ENCODE data around the gene BACH2. TPM values are rescaled to one million over a fixed set of nuclear protein-coding genes. Genes with fewer than 3 reads are reported as not detected.

The BACH2 gene
- total and polyA plus RNA-seq, 4 donors = 0.78 to 17.4 (median 3.2) TPM

DNA sequence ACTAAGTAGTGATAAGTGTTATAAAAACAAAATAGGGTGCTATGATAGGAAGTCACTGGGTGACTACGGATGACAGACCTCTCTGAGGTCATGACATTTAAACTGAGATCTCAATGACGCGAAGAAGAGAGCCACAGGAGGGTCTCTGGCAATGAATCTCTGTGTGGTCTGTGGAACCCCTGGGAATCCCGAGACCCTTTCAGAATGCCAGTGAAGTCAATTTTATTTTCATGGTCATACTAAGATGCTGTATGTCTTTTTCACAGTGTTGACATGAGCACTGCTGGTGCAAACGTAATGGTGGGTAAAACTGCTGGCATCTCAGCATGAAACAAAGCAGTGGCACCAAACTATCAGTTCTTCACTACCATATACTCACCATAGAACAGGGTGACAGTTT lies 247.3 kb downstream of the BACH2 start:
- no peak overlapping the region for H3K27ac ChIP-seq (ENCODE audit: low read depth in 1 of 2, low read length in 1 of 2)
- H3K4me1 ChIP-seq (ENCODE audit: control insufficient read depth in 5 of 5, insufficient read depth in 5 of 5, low read length in 5 of 5) = peaks cover 0 to 12% (median 0%) of the 10 kb centered on the region in 5 donors
- H3K27me3 ChIP-seq (ENCODE audit: control insufficient read depth in 3 of 3, insufficient read depth in 3 of 3, low read length in 2 of 3) = no peaks in the 10 kb centered on the region
- ATAC-seq (ENCODE audit: insufficient read depth, low FRiP score) (no peak), DNase-seq (no peak)
- no peak overlapping the region for H3K9ac ChIP-seq (ENCODE audit: insufficient read depth in 1 of 2, low read length in 2 of 2)
- H3K4me3 ChIP-seq = no peak overlapping the region
- WGBS, 2 donors = 82 to 84% methylated on average over 5 of the region's 5 CpGs
- no peaks in the 10 kb centered on the region for H3K36me3 ChIP-seq (ENCODE audit: control insufficient read depth in 4 of 4, insufficient read depth in 4 of 4, low read length in 4 of 4)
- TF ChIP-seq CTCF (IDR thresholded peaks at IDR 0.05; ENCODE audit: control extremely low read depth, extremely low read depth) = no peak
- H3K9me3 ChIP-seq (ENCODE audit: control insufficient read depth in 4 of 4, insufficient read depth in 3 of 4, low read length in 3 of 4) = peaks cover 0 to 5% (median 0%) of the 10 kb centered on the region in 4 donors

GRCh38 chr6:90048206-90048967 lies 248.3 kb downstream of the BACH2 start:
- Histone ChIP-seq H3K27me3 (ENCODE audit: control insufficient read depth in 3 of 3, insufficient read depth in 3 of 3, low read length in 2 of 3) (no peaks in the 10 kb centered on the region), H3K4me1 (ENCODE audit: control insufficient read depth in 5 of 5, insufficient read depth in 5 of 5, low read length in 5 of 5) (peaks cover 0 to 12% (median 0%) of the 10 kb centered on the region in 5 donors), H3K36me3 (ENCODE audit: control insufficient read depth in 4 of 4, insufficient read depth in 4 of 4, low read length in 4 of 4) (no peaks in the 10 kb centered on the region), H3K27ac (ENCODE audit: low read depth in 1 of 2, low read length in 1 of 2) (no peak overlapping the region), H3K9me3 (ENCODE audit: control insufficient read depth in 4 of 4, insufficient read depth in 3 of 4, low read length in 3 of 4) (no peaks in the 10 kb centered on the region), H3K9ac (ENCODE audit: insufficient read depth in 1 of 2, low read length in 2 of 2) (no peak overlapping the region), H3K4me3 (no peak overlapping the region)
- 91 to 97% methylated on average over 2 of the region's 2 CpGs for WGBS, 2 donors
- no peak for TF ChIP-seq CTCF (IDR thresholded peaks at IDR 0.05; ENCODE audit: control extremely low read depth, extremely low read depth)
- ATAC-seq (ENCODE audit: insufficient read depth, low FRiP score) (no peak), DNase-seq (no peak)

GRCh38 chr6:90045535-90045934 lies 251.1 kb downstream of the BACH2 start:
- ATAC-seq (ENCODE audit: insufficient read depth, low FRiP score) (no peak), DNase-seq (no peak)
- Histone ChIP-seq H3K4me1 (ENCODE audit: control insufficient read depth in 5 of 5, insufficient read depth in 5 of 5, low read length in 5 of 5) (peaks cover 0 to 12% (median 0%) of the 10 kb centered on the region in 5 donors), H3K9ac (ENCODE audit: insufficient read depth in 1 of 2, low read length in 2 of 2) (no peak overlapping the region), H3K27me3 (ENCODE audit: control insufficient read depth in 3 of 3, insufficient read depth in 3 of 3, low read length in 2 of 3) (no peaks in the 10 kb centered on the region), H3K9me3 (ENCODE audit: control insufficient read depth in 4 of 4, insufficient read depth in 3 of 4, low read length in 3 of 4) (no peaks in the 10 kb centered on the region), H3K27ac (ENCODE audit: low read depth in 1 of 2, low read length in 1 of 2) (no peak overlapping the region), H3K36me3 (ENCODE audit: control insufficient read depth in 4 of 4, insufficient read depth in 4 of 4, low read length in 4 of 4) (no peaks in the 10 kb centered on the region), H3K4me3 (no peak overlapping the region)
- no peak for TF ChIP-seq CTCF (IDR thresholded peaks at IDR 0.05; ENCODE audit: control extremely low read depth, extremely low read depth)
- WGBS, 2 donors = 94 to 96% methylated on average over 2 of the region's 2 CpGs
